Mesendoderm (in vitro differentiated cells): ENCODE measurements around the gene NFYC.

Source experiments
- DNase-seq: peaks from one replicate; pipeline ENCODE4 v3.0.0; 2013
- H2AK5ac ChIP-seq: 2 replicates; pipeline ENCODE4 v1.6.1; 2013; ENCODE audit warnings: low read length, inconsistent platforms
- H2BK120ac ChIP-seq: 2 replicates; pipeline ENCODE4 v1.6.1; 2013; ENCODE audit warnings: low read depth, mild to moderate bottlenecking, low read length, moderate library complexity, mixed read lengths
- H2BK15ac ChIP-seq: replicated peaks from 2 replicates; pipeline ENCODE4 v1.6.1; 2013; ENCODE audit warnings: low read depth, mild to moderate bottlenecking, moderate library complexity
- H2BK5ac ChIP-seq: 2 replicates; pipeline ENCODE4 v1.6.1; 2013; ENCODE audit warnings: low read length, inconsistent platforms
- H3K18ac ChIP-seq: 2 replicates; pipeline ENCODE4 v1.6.1; 2013; ENCODE audit warnings: mild to moderate bottlenecking, low read length, mixed read lengths
- H3K23ac ChIP-seq: one replicate; pipeline ENCODE4 v1.6.1; 2013; ENCODE audit warnings: low read length
- H3K27ac ChIP-seq: 2 replicates; pipeline ENCODE4 v1.5.1; 2013; ENCODE audit warnings: low read depth, mild to moderate bottlenecking, inconsistent platforms, low read length, moderate library complexity
- H3K27me3 ChIP-seq: 2 replicates; pipeline ENCODE4 v1.6.1; 2013; ENCODE audit warnings: low read length, control low read depth, mild to moderate bottlenecking, inconsistent platforms; ENCODE audit not compliant: insufficient read depth, poor library complexity
- H3K36me3 ChIP-seq: 2 replicates; pipeline ENCODE4 v1.6.1; 2013; ENCODE audit warnings: low read length, inconsistent platforms; ENCODE audit not compliant: control insufficient read depth, insufficient read depth
- H3K4ac ChIP-seq: one replicate; pipeline ENCODE4 v1.6.1; 2013; ENCODE audit warnings: low read depth, mild to moderate bottlenecking, low read length, moderate library complexity
- H3K4me1 ChIP-seq: 2 replicates; pipeline ENCODE4 v1.6.1; 2013; ENCODE audit warnings: low read depth, low read length, inconsistent platforms; ENCODE audit not compliant: control insufficient read depth
- H3K4me2 ChIP-seq: 2 replicates; pipeline ENCODE4 v1.6.1; 2013; ENCODE audit warnings: low read length
- H3K4me3 ChIP-seq: 2 replicates; pipeline ENCODE4 v1.5.1; 2013; ENCODE audit warnings: mild to moderate bottlenecking, low read length
- H3K56ac ChIP-seq: one replicate; pipeline ENCODE4 v1.6.1; 2013; ENCODE audit warnings: low read length
- H3K79me1 ChIP-seq: 2 replicates; pipeline ENCODE4 v1.6.1; 2013; ENCODE audit warnings: low read length, inconsistent platforms
- H3K79me2 ChIP-seq: 2 replicates; pipeline ENCODE4 v1.6.1; 2013; ENCODE audit warnings: mild to moderate bottlenecking, low read length; ENCODE audit not compliant: control insufficient read depth, insufficient read depth
- H3K9ac ChIP-seq: 2 replicates; pipeline ENCODE4 v1.6.1; 2013; ENCODE audit warnings: low read length, inconsistent platforms
- H4K5ac ChIP-seq: one replicate; pipeline ENCODE4 v1.6.1; 2013; ENCODE audit warnings: low read length
- H4K8ac ChIP-seq: one replicate; pipeline ENCODE4 v1.6.1; 2013; ENCODE audit warnings: low read depth, mild to moderate bottlenecking, control low read depth, low read length, moderate library complexity
- WGBS: extraction: QIAGEN DNeasy Blood & Tissue Kit; methylation state at CpG from one replicate; pipeline ENCODE4 v1.1.7; 2013; ENCODE audit warnings: low lambda C conversion rate, missing lambda C conversion rate; ENCODE audit not compliant: insufficient coverage; ENCODE audit errors: extremely low coverage; 5-methylcytosine and 5-hydroxymethylcytosine counted together

NFYC gene

DNA sequence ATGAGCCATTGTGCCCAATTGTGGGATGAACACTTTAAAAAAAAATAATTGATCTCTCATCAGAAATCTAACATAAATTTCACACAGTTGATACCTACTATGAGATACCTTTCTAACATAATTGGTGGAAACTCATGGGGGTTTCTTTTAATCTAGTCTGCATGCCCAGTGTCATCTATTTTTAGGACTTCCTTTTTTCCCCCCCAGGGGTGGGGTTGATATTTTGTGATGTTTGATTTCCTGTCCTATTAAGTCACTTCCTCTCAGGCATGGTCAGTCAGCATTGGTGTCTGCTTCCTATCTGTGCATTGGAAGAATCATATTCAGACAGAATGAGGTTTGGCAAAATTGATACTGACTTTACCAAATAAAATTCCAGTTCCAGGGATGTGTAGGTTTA, 21.5 kb downstream of the NFYC start:
- Histone ChIP-seq H2BK120ac (no peak overlapping the region), H3K4me3 (no peak overlapping the region), H3K4me1 (no peaks in the 10 kb centered on the region), H3K4me2 (no peak overlapping the region), H2AK5ac (no peak overlapping the region), H3K4ac (no peak overlapping the region), H3K36me3 (no peaks in the 10 kb centered on the region), H3K79me2 (peaks cover 27% of the 10 kb centered on the region), H2BK5ac (no peak overlapping the region), H4K5ac (no peak overlapping the region), H3K27me3 (no peaks in the 10 kb centered on the region), H2BK15ac (no peak overlapping the region), H3K23ac (no peak overlapping the region), H3K56ac (no peak overlapping the region), H3K27ac (no peak overlapping the region), H3K9ac (no peak overlapping the region), H3K18ac (no peak overlapping the region), H4K8ac (no peak overlapping the region), H3K79me1 (peaks cover 4% of the 10 kb centered on the region)
- DNase-seq = no peak

DNA sequence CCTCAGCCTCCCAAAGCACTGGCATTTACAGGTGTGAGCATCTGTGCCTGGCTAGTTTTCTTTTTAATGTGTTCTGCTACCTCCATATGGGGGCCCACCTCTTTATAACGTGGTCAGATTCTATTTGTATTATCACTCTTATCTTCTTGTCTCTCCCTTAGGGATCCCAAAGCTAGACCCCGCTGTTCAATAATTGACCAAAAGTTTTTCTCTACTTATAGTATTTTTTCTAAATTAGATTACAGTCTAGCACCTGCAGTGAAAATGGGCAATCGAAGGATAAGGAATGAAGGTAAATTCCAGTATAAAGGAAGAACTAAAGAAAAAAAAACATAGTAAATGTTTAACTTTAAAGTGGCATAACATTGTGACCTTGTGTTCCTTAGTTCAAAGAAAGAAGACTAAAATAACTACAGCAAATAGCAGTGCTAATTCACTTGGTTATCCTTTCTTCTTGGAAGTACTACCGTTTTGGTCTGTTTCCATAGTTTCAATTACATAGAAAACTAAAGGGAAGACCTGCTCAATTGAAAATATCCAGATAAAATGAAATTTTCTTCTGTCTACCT, 24.1 kb downstream of the NFYC start:
- Histone ChIP-seq H3K4ac (no peak overlapping the region), H3K79me2 (peaks cover 23% of the 10 kb centered on the region), H3K56ac (no peak overlapping the region), H3K9ac (no peak overlapping the region), H3K4me3 (no peak overlapping the region), H3K27ac (no peak overlapping the region), H2BK120ac (no peak overlapping the region), H3K18ac (no peak overlapping the region), H2BK5ac (no peak overlapping the region), H4K8ac (no peak overlapping the region), H3K79me1 (peaks cover 4% of the 10 kb centered on the region), H3K23ac (no peak overlapping the region), H3K36me3 (no peaks in the 10 kb centered on the region), H3K4me1 (no peaks in the 10 kb centered on the region), H3K27me3 (no peaks in the 10 kb centered on the region), H3K4me2 (no peak overlapping the region), H4K5ac (no peak overlapping the region), H2BK15ac (no peak overlapping the region), H2AK5ac (no peak overlapping the region)
- no peak for DNase-seq
- no CpG with 5 or more reads among the region's 4 CpGs for WGBS

DNA sequence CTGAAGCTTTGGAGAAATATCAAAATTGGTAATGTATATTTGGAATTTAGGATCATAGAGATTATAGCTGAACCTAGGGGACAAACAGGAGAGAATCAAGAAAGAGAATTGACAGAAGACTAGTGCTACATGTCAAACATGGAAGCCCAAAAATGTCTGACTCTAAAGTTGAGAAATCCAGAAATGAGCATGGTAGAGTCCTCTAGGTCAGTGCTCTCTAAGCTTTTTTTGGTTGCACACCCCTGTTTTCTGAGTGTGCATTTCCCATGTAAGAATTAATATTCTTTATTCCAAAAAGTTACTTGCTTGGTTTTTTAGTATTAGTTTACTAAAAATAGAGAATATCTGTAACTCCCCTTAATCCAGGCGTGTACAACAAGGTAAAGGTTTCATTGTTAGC, 25.6 kb downstream of the NFYC start:
- Histone ChIP-seq H3K4me3 (no peak overlapping the region), H3K79me1 (peaks cover 4% of the 10 kb centered on the region), H2AK5ac (no peak overlapping the region), H3K79me2 (peaks cover 16% of the 10 kb centered on the region), H2BK5ac (no peak overlapping the region), H2BK120ac (no peak overlapping the region), H3K56ac (no peak overlapping the region), H3K23ac (no peak overlapping the region), H3K27ac (no peak overlapping the region), H3K9ac (no peak overlapping the region), H2BK15ac (no peak overlapping the region), H3K4ac (no peak overlapping the region), H3K36me3 (no peaks in the 10 kb centered on the region), H3K18ac (no peak overlapping the region), H3K4me2 (no peak overlapping the region), H4K8ac (no peak overlapping the region), H4K5ac (no peak overlapping the region), H3K4me1 (no peaks in the 10 kb centered on the region), H3K27me3 (no peaks in the 10 kb centered on the region)
- no peak for DNase-seq
- no CpG with 5 or more reads among the region's 1 CpG for WGBS

GRCh38 chr1:40717955-40718354, 26.5 kb downstream of the NFYC start:
- no peak overlapping the region for H3K4ac ChIP-seq
- peaks cover 6% of the 10 kb centered on the region for H3K79me1 ChIP-seq
- H3K4me2 ChIP-seq = no peak overlapping the region
- H4K5ac ChIP-seq = no peak overlapping the region
- H3K18ac ChIP-seq = no peak overlapping the region
- no peak overlapping the region for H2BK120ac ChIP-seq
- no peaks in the 10 kb centered on the region for H3K4me1 ChIP-seq
- H3K9ac ChIP-seq = no peak overlapping the region
- no peak overlapping the region for H3K27ac ChIP-seq
- H2BK15ac ChIP-seq = no peak overlapping the region
- no peak for DNase-seq
- H3K56ac ChIP-seq = no peak overlapping the region
- no peak overlapping the region for H2AK5ac ChIP-seq
- no CpG with 5 or more reads among the region's 1 CpG for WGBS
- H4K8ac ChIP-seq = no peak overlapping the region
- H3K23ac ChIP-seq = no peak overlapping the region
- H2BK5ac ChIP-seq = no peak overlapping the region
- no peaks in the 10 kb centered on the region for H3K27me3 ChIP-seq
- no peak overlapping the region for H3K4me3 ChIP-seq
- H3K36me3 ChIP-seq = no peaks in the 10 kb centered on the region
- H3K79me2 ChIP-seq = peaks cover 18% of the 10 kb centered on the region

DNA sequence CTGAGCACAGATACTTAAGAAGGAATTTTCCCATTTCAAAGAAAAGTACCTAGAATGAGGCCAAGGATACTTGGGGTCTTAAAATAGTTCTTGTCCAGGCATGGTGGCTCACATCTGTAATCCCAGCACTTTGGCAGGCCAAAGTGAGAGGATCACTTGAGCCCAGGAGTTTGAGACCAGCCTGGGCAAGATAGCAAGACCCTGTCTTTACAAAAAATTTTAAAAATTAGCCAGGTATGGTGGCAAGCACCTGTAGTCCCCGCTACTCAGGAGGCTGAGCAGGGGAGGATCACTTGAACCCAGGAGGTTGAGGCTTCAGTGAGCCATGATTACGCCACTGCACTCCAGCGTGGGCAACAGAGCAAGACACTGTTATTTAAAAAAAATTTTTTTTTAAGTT, 29.0 kb downstream of the NFYC start:
- Histone ChIP-seq H3K27me3 (no peaks in the 10 kb centered on the region), H3K79me2 (peaks cover 16% of the 10 kb centered on the region), H4K8ac (no peak overlapping the region), H2AK5ac (no peak overlapping the region), H3K4me3 (no peak overlapping the region), H4K5ac (no peak overlapping the region), H3K79me1 (peaks cover 7% of the 10 kb centered on the region), H2BK15ac (no peak overlapping the region), H2BK5ac (no peak overlapping the region), H3K18ac (peak overlapping the region; percentile 51), H3K23ac (no peak overlapping the region), H3K9ac (no peak overlapping the region), H3K4me1 (no peaks in the 10 kb centered on the region), H3K27ac (no peak overlapping the region), H3K56ac (no peak overlapping the region), H2BK120ac (no peak overlapping the region), H3K36me3 (no peaks in the 10 kb centered on the region), H3K4ac (no peak overlapping the region), H3K4me2 (no peak overlapping the region)
- no peak for DNase-seq
- no CpG with 5 or more reads among the region's 3 CpGs for WGBS

DNA sequence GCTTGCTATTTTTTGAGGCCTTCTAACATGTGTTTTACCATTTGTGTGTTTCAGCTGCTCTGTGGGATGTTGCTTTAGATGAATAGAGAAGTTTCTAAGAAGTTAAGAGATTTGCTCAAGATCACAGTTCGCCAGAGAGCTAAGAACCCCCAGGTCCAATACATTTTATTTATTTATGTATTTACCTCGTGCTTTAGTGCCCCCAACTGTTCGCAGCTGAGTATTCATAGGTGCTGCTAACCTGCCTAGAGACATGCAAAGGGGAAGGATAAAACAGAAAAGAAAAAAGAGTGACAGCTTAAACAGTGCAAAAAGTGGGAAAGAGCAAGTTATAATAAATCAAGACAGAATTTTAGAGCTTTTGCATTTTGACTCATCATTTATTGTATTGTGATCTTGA, 31.1 kb downstream of the NFYC start:
- Histone ChIP-seq H3K36me3 (no peaks in the 10 kb centered on the region), H3K4me1 (no peaks in the 10 kb centered on the region), H3K18ac (no peak overlapping the region), H3K27ac (no peak overlapping the region), H3K9ac (no peak overlapping the region), H3K79me1 (peaks cover 6% of the 10 kb centered on the region), H2BK5ac (no peak overlapping the region), H3K4me3 (no peak overlapping the region), H4K8ac (no peak overlapping the region), H2BK15ac (no peak overlapping the region), H4K5ac (no peak overlapping the region), H3K56ac (no peak overlapping the region), H3K4me2 (no peak overlapping the region), H2AK5ac (no peak overlapping the region), H3K79me2 (peaks cover 14% of the 10 kb centered on the region), H2BK120ac (no peak overlapping the region), H3K23ac (no peak overlapping the region), H3K27me3 (no peaks in the 10 kb centered on the region), H3K4ac (no peak overlapping the region)
- no CpG with 5 or more reads among the region's 3 CpGs for WGBS
- DNase-seq = no peak
